NT2/D1 (cell line): ENCODE data around the gene TRIM59.
A peak's percentile ranks its signal among the peaks of the same experiment; 100 is the strongest.

Experiments used
- DNase-seq: peaks from one replicate; pipeline ENCODE4 v3.0.0-alpha.2; 2011; ENCODE audit warnings: low read depth, low spot score
- H3K27me3 ChIP-seq: 2 replicates; pipeline ENCODE4 v1.6.0; 2011; ENCODE audit warnings: mild to moderate bottlenecking; ENCODE audit not compliant: insufficient read length, insufficient read depth
- H3K36me3 ChIP-seq: 2 replicates; pipeline ENCODE4 v1.6.1; 2011; ENCODE audit warnings: mild to moderate bottlenecking, low read length, mixed read lengths; ENCODE audit not compliant: insufficient read depth, insufficient read length
- H3K4me1 ChIP-seq: 2 replicates; pipeline ENCODE4 v1.5.1; 2011; ENCODE audit not compliant: insufficient read depth, insufficient read length
- H3K4me3 ChIP-seq: 2 replicates; pipeline ENCODE4 v1.5.1; 2011; ENCODE audit warnings: low read depth; ENCODE audit not compliant: insufficient read length
- H3K9ac ChIP-seq: 2 replicates; pipeline ENCODE4 v1.6.0; 2011; ENCODE audit warnings: low read depth; ENCODE audit not compliant: insufficient read length
- H3K9me3 ChIP-seq: 2 replicates; pipeline ENCODE4 v1.5.1; 2011; ENCODE audit warnings: mild to moderate bottlenecking, low read length; ENCODE audit not compliant: insufficient read depth
- SUZ12 ChIP-seq: IDR thresholded peaks from 2 replicates; pipeline ENCODE4 v1.6.1; 2011; ENCODE audit not compliant: insufficient read length, insufficient read depth; ENCODE audit errors: extremely low read depth
- YY1 ChIP-seq: IDR thresholded peaks from 2 replicates; pipeline ENCODE4 v1.6.1; 2011; ENCODE audit not compliant: insufficient read length, insufficient read depth
- ZNF274 ChIP-seq: IDR thresholded peaks from 2 replicates; pipeline ENCODE4 v1.6.1; 2011; ENCODE audit warnings: mild to moderate bottlenecking, low read depth, low read length

The TRIM59 gene

GRCh38 chr3:160479376-160479775 is 29.8 kb upstream of the TRIM59 start:
- no peak overlapping the region for H3K9ac ChIP-seq
- no peaks in the 10 kb centered on the region for H3K4me1 ChIP-seq
- H3K36me3 ChIP-seq = no peaks in the 10 kb centered on the region
- TF ChIP-seq ZNF274 (no peak), YY1 (no peak), SUZ12 (no peak)
- H3K4me3 ChIP-seq = no peak overlapping the region
- no peaks in the 10 kb centered on the region for H3K9me3 ChIP-seq
- no peak for DNase-seq
- H3K27me3 ChIP-seq = no peaks in the 10 kb centered on the region

GRCh38 chr3:160478338-160478737 is 28.8 kb upstream of the TRIM59 start:
- no peaks in the 10 kb centered on the region for H3K36me3 ChIP-seq
- no peak overlapping the region for H3K4me3 ChIP-seq
- no peak overlapping the region for H3K9ac ChIP-seq
- no peaks in the 10 kb centered on the region for H3K9me3 ChIP-seq
- H3K27me3 ChIP-seq = no peaks in the 10 kb centered on the region
- TF ChIP-seq ZNF274 (no peak), YY1 (no peak), SUZ12 (no peak)
- H3K4me1 ChIP-seq = no peaks in the 10 kb centered on the region
- no peak for DNase-seq

- TF ChIP-seq SUZ12 (no peak), ZNF274 (no peak), YY1 (no peak)
- Histone ChIP-seq H3K36me3 (no peaks in the 10 kb centered on the region), H3K9me3 (no peaks in the 10 kb centered on the region), H3K9ac (peak overlapping the region; percentile 12), H3K4me1 (no peaks in the 10 kb centered on the region), H3K27me3 (no peaks in the 10 kb centered on the region), H3K4me3 (no peak overlapping the region)
- DNase-seq = no peak
These were observed 28.2 kb upstream of the TRIM59 start for GRCh38 chr3:160477750-160478149.

DNA sequence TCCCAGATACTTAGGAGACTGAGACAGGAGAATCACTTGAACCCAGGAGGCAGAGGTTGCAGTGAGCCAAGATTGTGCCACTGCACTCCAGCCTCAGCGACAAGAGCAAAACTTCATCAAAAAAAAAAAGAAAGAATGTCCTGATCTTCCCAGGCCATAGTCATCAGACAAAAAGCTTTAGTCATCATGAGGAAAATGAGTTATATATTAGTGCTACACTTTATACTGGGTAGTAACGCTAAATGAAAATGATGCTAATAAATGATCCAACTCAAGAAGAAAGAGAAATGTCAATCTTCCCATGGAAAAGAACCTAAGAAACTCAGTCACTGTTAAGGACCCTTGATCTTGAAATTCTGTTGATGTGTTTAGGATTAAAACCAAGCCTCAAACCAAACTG is 26.3 kb upstream of the TRIM59 start:
- no peak for DNase-seq
- H3K27me3 ChIP-seq = no peaks in the 10 kb centered on the region
- H3K4me3 ChIP-seq = no peak overlapping the region
- no peaks in the 10 kb centered on the region for H3K36me3 ChIP-seq
- peaks cover 16% of the 10 kb centered on the region for H3K9me3 ChIP-seq
- TF ChIP-seq YY1 = no peak
- TF ChIP-seq ZNF274 = no peak
- no peak for TF ChIP-seq SUZ12
- H3K9ac ChIP-seq = no peak overlapping the region
- no peaks in the 10 kb centered on the region for H3K4me1 ChIP-seq

DNA sequence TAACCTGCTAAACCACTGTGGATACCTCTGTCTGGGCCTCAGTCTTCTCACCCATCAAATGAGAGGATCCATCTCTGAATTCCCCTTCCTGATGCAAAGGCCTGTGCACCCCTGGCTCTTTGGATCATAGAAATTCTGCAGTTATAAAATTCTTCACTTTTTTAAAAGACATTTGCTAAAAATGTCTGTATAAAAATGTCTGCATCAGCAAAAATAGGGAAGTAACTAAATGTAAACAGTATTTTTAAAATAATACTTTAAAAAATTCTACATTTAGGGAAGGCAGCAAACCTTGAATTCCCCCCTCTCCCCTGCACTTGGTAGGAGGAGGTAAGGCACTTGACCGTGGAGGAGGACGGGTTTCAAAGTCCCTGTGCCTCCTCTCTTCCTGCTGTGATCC is 25.6 kb upstream of the TRIM59 start:
- no peak overlapping the region for H3K9ac ChIP-seq
- no peaks in the 10 kb centered on the region for H3K36me3 ChIP-seq
- peaks cover 23% of the 10 kb centered on the region for H3K9me3 ChIP-seq
- no peaks in the 10 kb centered on the region for H3K4me1 ChIP-seq
- no peak for DNase-seq
- no peaks in the 10 kb centered on the region for H3K27me3 ChIP-seq
- TF ChIP-seq SUZ12 = no peak
- no peak overlapping the region for H3K4me3 ChIP-seq

GRCh38 chr3:160474416-160474838 is 24.8 kb upstream of the TRIM59 start:
- no peak overlapping the region for H3K4me3 ChIP-seq
- H3K27me3 ChIP-seq = no peaks in the 10 kb centered on the region
- H3K4me1 ChIP-seq = no peaks in the 10 kb centered on the region
- H3K9me3 ChIP-seq = peaks cover 30% of the 10 kb centered on the region
- no peak overlapping the region for H3K9ac ChIP-seq
- no peak for DNase-seq
- no peak for TF ChIP-seq ZNF274
- no peaks in the 10 kb centered on the region for H3K36me3 ChIP-seq

DNA sequence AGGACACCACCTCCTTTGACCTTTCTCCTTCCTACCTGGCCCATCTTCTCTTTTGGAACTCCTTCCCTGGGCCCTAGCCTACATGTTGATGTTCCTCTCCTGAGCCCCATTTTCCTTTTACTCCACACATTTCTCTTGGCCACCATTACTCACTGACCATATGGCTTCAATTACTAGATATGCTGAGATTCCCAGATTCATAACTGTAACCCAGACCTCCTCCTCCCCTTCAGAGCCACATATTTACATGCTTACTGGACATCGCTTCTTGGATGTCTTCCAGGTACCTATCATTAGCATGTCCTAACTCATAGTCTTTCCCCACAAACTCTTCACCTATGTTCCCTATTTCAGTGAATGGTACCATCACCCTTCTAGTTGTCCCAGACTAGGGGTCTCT is 24.4 kb upstream of the TRIM59 start:
- TF ChIP-seq SUZ12 = no peak
- no peak for TF ChIP-seq YY1
- no peak for TF ChIP-seq ZNF274

GRCh38 chr3:160473221-160473620 is 23.6 kb upstream of the TRIM59 start:
- Histone ChIP-seq H3K9ac (no peak overlapping the region), H3K27me3 (no peaks in the 10 kb centered on the region), H3K4me3 (no peak overlapping the region), H3K4me1 (no peaks in the 10 kb centered on the region), H3K9me3 (peaks cover 36% of the 10 kb centered on the region), H3K36me3 (no peaks in the 10 kb centered on the region)
- TF ChIP-seq SUZ12 = no peak
- no peak for TF ChIP-seq YY1
- TF ChIP-seq ZNF274 = no peak
- no peak for DNase-seq

More for the DNA sequence above, 24.4 kb upstream of the TRIM59 start:
- Histone ChIP-seq H3K27me3 (no peaks in the 10 kb centered on the region), H3K4me1 (no peaks in the 10 kb centered on the region), H3K9ac (no peak overlapping the region), H3K36me3 (no peaks in the 10 kb centered on the region), H3K4me3 (no peak overlapping the region), H3K9me3 (peaks cover 35% of the 10 kb centered on the region)
- DNase-seq = no peak
